ENCODE data around the gene MYCBPAP.

The MYCBPAP gene

GRCh38 chr17:50491505-50491904, 16.7 kb upstream of the MYCBPAP start:
- DNase-seq (ENCODE audit: low spot score), result no peak

- DNase-seq (ENCODE audit: low spot score), result no peak
These were observed 16.0 kb upstream of the MYCBPAP start for GRCh38 chr17:50492214-50492613.

- no peak for DNase-seq (ENCODE audit: low spot score)
These were observed 14.5 kb upstream of the MYCBPAP start for GRCh38 chr17:50493744-50494143.

GRCh38 chr17:50495217-50495823, 12.9 kb upstream of the MYCBPAP start:
- DNase-seq (ENCODE audit: low spot score), result no peak

- DNase-seq (ENCODE audit: low spot score), result no peak
These were observed 12.3 kb upstream of the MYCBPAP start for GRCh38 chr17:50495918-50496317.

GRCh38 chr17:50498021-50498874, 10.0 kb upstream of the MYCBPAP start:
- no peak for DNase-seq (ENCODE audit: low spot score)

- DNase-seq (ENCODE audit: low spot score), result no peak
These were observed 9.0 kb upstream of the MYCBPAP start for GRCh38 chr17:50499270-50499669.

- DNase-seq (ENCODE audit: low spot score), result no peak
These were observed 8.5 kb upstream of the MYCBPAP start for GRCh38 chr17:50499721-50500120.

- DNase-seq (ENCODE audit: low spot score), result no peak
These were observed 7.2 kb upstream of the MYCBPAP start for GRCh38 chr17:50501054-50501453.

- DNase-seq (ENCODE audit: low spot score), result no peak
These were observed 5.8 kb upstream of the MYCBPAP start for GRCh38 chr17:50502301-50502990.

- DNase-seq (ENCODE audit: low spot score), result no peak
These were observed 2.6 kb upstream of the MYCBPAP start for GRCh38 chr17:50505591-50506130.

GRCh38 chr17:50506298-50506697, 1.9 kb upstream of the MYCBPAP start:
- DNase-seq (ENCODE audit: low spot score), result no peak

- DNase-seq (ENCODE audit: low spot score), result no peak
These were observed 578 bp downstream of the MYCBPAP start for GRCh38 chr17:50508573-50509460.

GRCh38 chr17:50511058-50511457, 2.8 kb downstream of the MYCBPAP start:
- DNase-seq (ENCODE audit: low spot score), result no peak

- DNase-seq (ENCODE audit: low spot score), result no peak
These were observed 5.3 kb downstream of the MYCBPAP start for GRCh38 chr17:50513495-50513894.

- DNase-seq (ENCODE audit: low spot score), result no peak
These were observed 6.1 kb downstream of the MYCBPAP start for GRCh38 chr17:50514388-50514787.

- peak; percentile 44 for DNase-seq (ENCODE audit: low spot score)
These were observed 6.9 kb downstream of the MYCBPAP start for GRCh38 chr17:50514936-50515702.

GRCh38 chr17:50517011-50517410, 8.8 kb downstream of the MYCBPAP start:
- no peak for DNase-seq (ENCODE audit: low spot score)

- DNase-seq (ENCODE audit: low spot score), result no peak
These were observed 9.5 kb downstream of the MYCBPAP start for GRCh38 chr17:50517504-50518383.
